IgD-negative memory B cell (primary cell): Measurements from ENCODE around the gene AOC3. TPM values are rescaled to one million over a fixed set of nuclear protein-coding genes. Genes with fewer than 3 reads are reported as not detected.
A peak's percentile ranks its signal among the peaks of the same experiment; 100 is the strongest.

Experiments used
- H3K27ac Mint-ChIP-seq, 3 donors: one replicate each; pipeline ENCODE4 v1.8.0; 2020 to 2022; ENCODE audit warnings: mild to moderate bottlenecking in 3 of 3, mixed read lengths in 3 of 3, moderate library complexity in 1 of 3
- H3K27me3 Mint-ChIP-seq: one replicate; pipeline ENCODE4 v1.8.0; 2021; ENCODE audit warnings: mixed read lengths
- H3K36me3 Mint-ChIP-seq: one replicate; pipeline ENCODE4 v1.8.0; 2020; ENCODE audit warnings: mild to moderate bottlenecking, mixed read lengths
- H3K4me1 Mint-ChIP-seq, 3 donors: one replicate each; pipeline ENCODE4 v1.8.0; 2020 to 2022; ENCODE audit warnings: mixed read lengths in 3 of 3, mild to moderate bottlenecking in 1 of 3
- H3K4me3 Mint-ChIP-seq, 4 donors: one replicate each; pipeline ENCODE4 v1.8.0; 2020 to 2022; ENCODE audit warnings: mild to moderate bottlenecking in 4 of 4, mixed read lengths in 4 of 4, moderate library complexity in 3 of 4
- H3K9me3 Mint-ChIP-seq, 3 donors: one replicate each; pipeline ENCODE4 v1.8.0; 2020 to 2021; ENCODE audit warnings: mixed read lengths in 3 of 3, mild to moderate bottlenecking in 1 of 3
- polyA plus RNA-seq: library from polyadenylated mRNA; unstranded; fragments of 300-500 nt; fragmentation: Illumina TruSeq; gene quantifications from one replicate; pipeline ENCODE4 v1.2.3, GENCODE V29; 2021

AOC3 gene, protein sequence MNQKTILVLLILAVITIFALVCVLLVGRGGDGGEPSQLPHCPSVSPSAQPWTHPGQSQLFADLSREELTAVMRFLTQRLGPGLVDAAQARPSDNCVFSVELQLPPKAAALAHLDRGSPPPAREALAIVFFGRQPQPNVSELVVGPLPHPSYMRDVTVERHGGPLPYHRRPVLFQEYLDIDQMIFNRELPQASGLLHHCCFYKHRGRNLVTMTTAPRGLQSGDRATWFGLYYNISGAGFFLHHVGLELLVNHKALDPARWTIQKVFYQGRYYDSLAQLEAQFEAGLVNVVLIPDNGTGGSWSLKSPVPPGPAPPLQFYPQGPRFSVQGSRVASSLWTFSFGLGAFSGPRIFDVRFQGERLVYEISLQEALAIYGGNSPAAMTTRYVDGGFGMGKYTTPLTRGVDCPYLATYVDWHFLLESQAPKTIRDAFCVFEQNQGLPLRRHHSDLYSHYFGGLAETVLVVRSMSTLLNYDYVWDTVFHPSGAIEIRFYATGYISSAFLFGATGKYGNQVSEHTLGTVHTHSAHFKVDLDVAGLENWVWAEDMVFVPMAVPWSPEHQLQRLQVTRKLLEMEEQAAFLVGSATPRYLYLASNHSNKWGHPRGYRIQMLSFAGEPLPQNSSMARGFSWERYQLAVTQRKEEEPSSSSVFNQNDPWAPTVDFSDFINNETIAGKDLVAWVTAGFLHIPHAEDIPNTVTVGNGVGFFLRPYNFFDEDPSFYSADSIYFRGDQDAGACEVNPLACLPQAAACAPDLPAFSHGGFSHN
- not detected for polyA plus RNA-seq

- H3K27ac Mint-ChIP-seq, result no peak within 1 kb of the TSS
- H3K36me3 Mint-ChIP-seq, result no peaks in the 10 kb centered on the region
- peaks cover 0 to under 1% (median 0%) of the 10 kb centered on the region in 3 donors for H3K4me1 Mint-ChIP-seq
- no peaks in the 10 kb centered on the region for H3K9me3 Mint-ChIP-seq
- H3K4me3 Mint-ChIP-seq, result no peak within 1 kb of the TSS
- H3K27me3 Mint-ChIP-seq, result no peaks in the 10 kb centered on the region
Measured at GRCh38 chr17:42850954-42851353, at the start of gene AOC3. AOC3 (plus strand) TSS chr17:42851199; CDS start chr17:42851344, 145 bp downstream.

DNA sequence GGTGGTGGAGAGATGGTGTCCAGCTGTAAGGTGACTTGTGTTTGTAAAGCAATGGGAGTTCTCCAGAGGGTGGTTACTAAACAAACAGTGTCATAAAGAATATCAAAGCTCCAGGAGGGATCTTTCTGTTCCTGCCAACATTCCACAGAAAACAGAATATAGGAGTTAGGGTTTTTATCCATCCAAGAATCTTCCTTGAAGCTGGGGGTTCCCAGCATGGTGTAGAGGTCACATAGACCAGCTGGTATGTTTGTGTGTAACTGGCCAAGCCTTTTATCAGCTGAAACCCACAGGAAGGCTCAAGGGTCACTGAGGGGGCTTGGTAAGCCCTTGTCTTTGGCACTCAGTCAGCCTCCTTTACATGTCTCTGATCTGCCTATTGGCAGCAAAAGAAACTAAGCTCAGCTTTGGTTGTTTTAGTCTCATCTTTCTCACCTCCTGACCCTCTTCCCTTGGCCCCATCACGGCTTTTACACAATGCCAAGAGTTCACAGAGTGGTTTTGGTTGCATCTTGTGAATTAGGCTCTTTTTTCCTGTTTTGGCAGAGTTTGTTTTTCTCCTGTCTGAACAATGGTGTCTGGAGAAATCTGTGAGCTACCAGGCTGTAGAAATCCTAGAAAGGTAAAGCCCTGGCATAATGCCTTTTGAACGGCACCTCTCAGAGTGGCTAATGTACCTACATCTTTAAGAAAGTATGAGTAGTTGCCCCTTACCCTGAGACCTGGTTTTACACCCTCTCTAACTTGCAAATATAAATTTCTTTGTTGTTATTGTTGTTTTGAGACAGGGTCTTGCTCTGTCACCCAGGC is 47.7 kb upstream of the AOC3 start:
- Mint-ChIP-seq H3K9me3 (no peaks in the 10 kb centered on the region), H3K4me1 (peaks cover 4 to 6% (median 5%) of the 10 kb centered on the region in 3 donors), H3K36me3 (peaks cover 4% of the 10 kb centered on the region), H3K27ac (no peak overlapping the region), H3K4me3 (no peak overlapping the region), H3K27me3 (no peaks in the 10 kb centered on the region)

GRCh38 chr17:42804918-42805367 is 46.1 kb upstream of the AOC3 start:
- H3K4me3 Mint-ChIP-seq, result no peak overlapping the region
- no peaks in the 10 kb centered on the region for H3K9me3 Mint-ChIP-seq
- H3K27ac Mint-ChIP-seq, result no peak overlapping the region
- no peaks in the 10 kb centered on the region for H3K36me3 Mint-ChIP-seq
- no peaks in the 10 kb centered on the region for H3K4me1 Mint-ChIP-seq
- no peaks in the 10 kb centered on the region for H3K27me3 Mint-ChIP-seq

- Mint-ChIP-seq H3K36me3 (no peaks in the 10 kb centered on the region), H3K4me3 (no peak overlapping the region), H3K27me3 (no peaks in the 10 kb centered on the region), H3K4me1 (no peaks in the 10 kb centered on the region), H3K9me3 (no peaks in the 10 kb centered on the region), H3K27ac (no peak overlapping the region)
Measured at GRCh38 chr17:42806249-42806648, 44.8 kb upstream of the AOC3 start.

DNA sequence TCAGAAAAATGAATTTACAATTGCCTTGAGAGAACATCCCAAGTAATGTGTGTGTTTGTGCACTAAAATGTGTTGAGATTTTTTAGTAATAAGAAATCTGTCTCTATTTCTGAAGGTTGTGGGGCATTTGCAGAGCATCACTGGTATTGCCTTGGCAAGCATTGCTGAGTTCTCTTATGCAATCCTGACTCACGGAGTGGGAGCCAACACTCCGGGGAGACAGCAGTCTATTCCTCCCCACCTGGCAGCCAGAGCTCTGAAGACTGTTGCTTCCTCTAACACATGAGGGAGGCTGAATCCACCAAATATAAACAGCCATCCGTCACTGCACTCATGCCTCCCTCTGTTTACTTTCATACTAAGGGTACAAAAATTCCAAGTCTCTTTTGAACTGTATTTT is 41.7 kb upstream of the AOC3 start:
- Mint-ChIP-seq H3K27ac (peak overlapping the region in 1 of 3 donors; percentile 86), H3K4me3 (no peak overlapping the region), H3K4me1 (peaks cover 0 to 1% (median 0%) of the 10 kb centered on the region in 3 donors), H3K27me3 (no peaks in the 10 kb centered on the region), H3K36me3 (no peaks in the 10 kb centered on the region), H3K9me3 (no peaks in the 10 kb centered on the region)

GRCh38 chr17:42814633-42815399 is 36.2 kb upstream of the AOC3 start:
- Mint-ChIP-seq H3K4me3 (no peak overlapping the region), H3K27me3 (no peaks in the 10 kb centered on the region), H3K27ac (no peak overlapping the region), H3K4me1 (peaks cover 0 to 1% (median 1%) of the 10 kb centered on the region in 3 donors), H3K36me3 (peaks cover 8% of the 10 kb centered on the region), H3K9me3 (no peaks in the 10 kb centered on the region)

- Mint-ChIP-seq H3K4me3 (peak overlapping the region in 1 of 4 donors; percentile 23), H3K36me3 (peaks cover 8% of the 10 kb centered on the region), H3K4me1 (peaks cover 4 to 16% (median 7%) of the 10 kb centered on the region in 3 donors), H3K27ac (no peak overlapping the region), H3K9me3 (no peaks in the 10 kb centered on the region), H3K27me3 (no peaks in the 10 kb centered on the region)
Measured at GRCh38 chr17:42817866-42818265, 33.1 kb upstream of the AOC3 start.

DNA sequence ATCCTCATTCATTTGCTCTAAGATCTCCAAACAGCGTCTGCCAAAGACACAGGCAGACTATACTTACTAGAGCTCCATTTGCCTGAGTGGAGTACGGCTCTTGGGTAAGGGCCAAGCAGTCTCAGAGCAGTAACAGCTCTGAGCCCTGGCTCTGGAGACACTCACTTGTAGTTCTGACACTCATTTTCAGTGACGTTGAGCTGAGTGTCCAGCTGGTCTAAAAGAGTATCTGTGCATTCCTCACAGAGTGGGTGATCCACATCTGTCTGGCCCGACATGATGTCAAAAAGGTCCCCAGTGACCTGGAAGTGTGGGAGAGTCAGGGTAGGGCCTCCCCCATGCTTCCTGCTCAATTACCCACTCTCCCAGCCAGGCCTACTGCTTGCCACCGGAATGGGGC is 32.6 kb upstream of the AOC3 start:
- Mint-ChIP-seq H3K4me1 (peaks cover 5 to 17% (median 7%) of the 10 kb centered on the region in 3 donors), H3K4me3 (no peak overlapping the region), H3K27ac (no peak overlapping the region), H3K36me3 (peaks cover 8% of the 10 kb centered on the region), H3K9me3 (no peaks in the 10 kb centered on the region), H3K27me3 (no peaks in the 10 kb centered on the region)

DNA sequence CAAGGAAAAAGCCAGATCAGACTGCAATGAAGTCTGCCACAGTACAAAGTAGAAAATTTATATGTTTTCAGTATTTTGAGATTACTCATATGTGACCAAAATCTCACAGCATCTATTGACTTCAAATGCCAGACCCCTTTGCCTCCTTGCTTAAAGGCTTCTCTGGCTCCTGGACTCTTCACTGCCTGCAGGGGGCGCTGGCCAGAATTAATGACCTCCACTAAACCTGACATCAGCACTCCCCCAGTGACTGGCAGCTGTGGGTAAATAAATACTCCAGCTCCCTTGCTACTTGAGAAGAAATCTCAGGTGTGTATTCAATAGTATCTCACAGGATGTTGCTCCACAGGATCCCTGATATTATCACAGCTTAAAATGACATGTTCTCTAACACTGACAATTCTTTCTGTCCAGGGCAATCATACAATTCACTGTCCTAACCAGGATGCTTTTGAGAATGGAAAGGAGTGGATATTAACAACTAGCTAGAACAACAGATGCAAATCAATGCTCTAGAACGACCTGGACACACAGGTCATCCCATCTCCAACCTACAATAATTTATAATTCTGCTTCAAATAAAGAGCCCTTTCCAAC is 31.0 kb upstream of the AOC3 start:
- peak overlapping the region in 1 of 3 donors; percentile 22 for H3K27ac Mint-ChIP-seq
- H3K27me3 Mint-ChIP-seq, result no peaks in the 10 kb centered on the region
- peak overlapping the region in 1 of 4 donors; percentile 80 for H3K4me3 Mint-ChIP-seq
- peaks cover 8% of the 10 kb centered on the region for H3K36me3 Mint-ChIP-seq
- H3K9me3 Mint-ChIP-seq, result no peaks in the 10 kb centered on the region
- peaks cover 11 to 28% (median 13%) of the 10 kb centered on the region in 3 donors for H3K4me1 Mint-ChIP-seq

- Mint-ChIP-seq H3K27ac (peak overlapping the region in 2 of 3 donors; percentile 39 to 61), H3K27me3 (no peaks in the 10 kb centered on the region), H3K36me3 (peaks cover 5% of the 10 kb centered on the region), H3K9me3 (no peaks in the 10 kb centered on the region), H3K4me3 (peak overlapping the region in 1 of 4 donors; percentile 85), H3K4me1 (peaks cover 11 to 28% (median 13%) of the 10 kb centered on the region in 3 donors)
Measured at GRCh38 chr17:42821176-42821575, 29.8 kb upstream of the AOC3 start.

DNA sequence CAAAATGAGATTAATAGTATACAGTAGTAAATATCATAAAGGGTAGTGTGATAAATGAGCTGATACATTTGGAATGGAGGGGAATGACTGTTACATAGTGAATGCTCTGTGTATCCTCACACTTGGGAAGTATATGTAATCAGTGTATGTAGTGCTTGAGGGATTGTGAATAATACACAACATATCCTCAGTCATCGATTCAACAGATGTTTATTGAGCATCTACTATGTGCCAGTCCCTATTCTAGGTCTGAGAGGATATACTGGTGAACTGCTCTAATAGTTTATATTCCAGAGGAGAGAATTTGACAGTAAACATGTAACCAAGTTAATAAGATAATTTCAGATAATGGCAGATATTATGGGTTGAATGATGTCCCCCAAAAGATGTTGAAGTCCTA is 23.5 kb upstream of the AOC3 start:
- Mint-ChIP-seq H3K4me1 (peaks cover 6 to 17% (median 12%) of the 10 kb centered on the region in 3 donors), H3K27ac (peak overlapping the region in 1 of 3 donors; percentile 86), H3K9me3 (no peaks in the 10 kb centered on the region), H3K4me3 (peak overlapping the region in 1 of 4 donors; percentile 13), H3K27me3 (peaks cover 2% of the 10 kb centered on the region), H3K36me3 (peaks cover 2% of the 10 kb centered on the region)

GRCh38 chr17:42830971-42831370 is 20.0 kb upstream of the AOC3 start:
- Mint-ChIP-seq H3K27ac (peak overlapping the region in 1 of 3 donors; percentile 47), H3K27me3 (peaks cover 2% of the 10 kb centered on the region), H3K4me1 (peaks cover 10 to 17% (median 14%) of the 10 kb centered on the region in 3 donors), H3K4me3 (peak overlapping the region in 2 of 4 donors; percentile 53 to 84), H3K36me3 (peaks cover 2% of the 10 kb centered on the region), H3K9me3 (no peaks in the 10 kb centered on the region)

DNA sequence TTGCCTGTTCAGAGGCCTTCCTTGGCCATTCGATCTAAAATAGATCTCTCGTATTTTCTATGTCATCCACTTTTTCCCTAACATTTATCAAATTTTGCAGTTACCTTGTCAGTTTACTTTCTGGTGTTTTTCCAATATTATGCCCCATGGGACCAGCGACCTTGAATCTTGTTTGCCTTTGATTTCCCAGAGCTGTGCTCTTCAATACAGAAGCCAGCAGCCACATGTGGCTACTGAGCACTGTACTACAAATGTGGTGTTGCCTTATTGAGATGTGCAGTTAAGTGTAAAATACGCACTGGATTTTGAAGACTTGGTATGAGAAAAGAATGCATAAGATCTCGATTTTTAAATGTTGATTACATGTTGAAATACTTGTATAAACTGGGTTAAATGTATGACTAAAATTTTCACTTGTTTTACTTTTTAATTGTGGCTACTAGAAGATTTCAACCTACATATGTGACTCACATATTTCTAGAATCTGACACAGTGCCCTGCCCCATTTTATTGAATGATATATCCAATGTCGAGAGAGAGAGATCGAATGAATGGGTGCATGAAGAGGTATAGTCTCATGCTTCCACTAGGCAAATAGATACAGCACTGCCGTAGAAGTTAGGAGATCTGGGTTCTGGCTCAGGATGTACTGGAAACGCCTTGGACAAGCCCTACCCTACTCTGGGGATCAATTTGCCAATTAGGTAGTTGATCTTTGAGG is 18.6 kb upstream of the AOC3 start:
- H3K27ac Mint-ChIP-seq, result peak overlapping the region; percentile 99 to 100 (median 99)
- H3K9me3 Mint-ChIP-seq, result no peaks in the 10 kb centered on the region
- H3K4me1 Mint-ChIP-seq, result peaks cover 10 to 17% (median 14%) of the 10 kb centered on the region in 3 donors
- H3K36me3 Mint-ChIP-seq, result no peaks in the 10 kb centered on the region
- H3K4me3 Mint-ChIP-seq, result peak overlapping the region; percentile 96 to 99 (median 98)
- peaks cover 2% of the 10 kb centered on the region for H3K27me3 Mint-ChIP-seq
